COLO829 (cell line): ENCODE data around the gene PTPRH.
A peak's percentile ranks its signal among the peaks of the same experiment; 100 is the strongest.
"Not testable (repeated sequence)": the region's sequence is repeated elsewhere in the genome, so short reads cannot be mapped to it uniquely, and the experiment has no call there.

ENCODE experiments used
- DNase-seq: peaks from one replicate; pipeline ENCODE4 v3.0.0; 2012; ENCODE audit warnings: low spot score

The PTPRH gene

GRCh38 chr19:55226788-55227187 is 17.5 kb upstream of the PTPRH start:
- DNase-seq = no peak

- no peak for DNase-seq
Observed at GRCh38 chr19:55226273-55226672, 17.0 kb upstream of the PTPRH start.

- DNase-seq = no peak
Observed at GRCh38 chr19:55225415-55225958, 16.2 kb upstream of the PTPRH start.

GRCh38 chr19:55224679-55225414 is 15.5 kb upstream of the PTPRH start:
- DNase-seq = not testable (repeated sequence)

GRCh38 chr19:55224038-55224665 is 14.9 kb upstream of the PTPRH start:
- no peak for DNase-seq

GRCh38 chr19:55223291-55224037 is 14.2 kb upstream of the PTPRH start:
- no peak for DNase-seq

GRCh38 chr19:55220525-55220924 is 11.2 kb upstream of the PTPRH start:
- no peak for DNase-seq

DNA sequence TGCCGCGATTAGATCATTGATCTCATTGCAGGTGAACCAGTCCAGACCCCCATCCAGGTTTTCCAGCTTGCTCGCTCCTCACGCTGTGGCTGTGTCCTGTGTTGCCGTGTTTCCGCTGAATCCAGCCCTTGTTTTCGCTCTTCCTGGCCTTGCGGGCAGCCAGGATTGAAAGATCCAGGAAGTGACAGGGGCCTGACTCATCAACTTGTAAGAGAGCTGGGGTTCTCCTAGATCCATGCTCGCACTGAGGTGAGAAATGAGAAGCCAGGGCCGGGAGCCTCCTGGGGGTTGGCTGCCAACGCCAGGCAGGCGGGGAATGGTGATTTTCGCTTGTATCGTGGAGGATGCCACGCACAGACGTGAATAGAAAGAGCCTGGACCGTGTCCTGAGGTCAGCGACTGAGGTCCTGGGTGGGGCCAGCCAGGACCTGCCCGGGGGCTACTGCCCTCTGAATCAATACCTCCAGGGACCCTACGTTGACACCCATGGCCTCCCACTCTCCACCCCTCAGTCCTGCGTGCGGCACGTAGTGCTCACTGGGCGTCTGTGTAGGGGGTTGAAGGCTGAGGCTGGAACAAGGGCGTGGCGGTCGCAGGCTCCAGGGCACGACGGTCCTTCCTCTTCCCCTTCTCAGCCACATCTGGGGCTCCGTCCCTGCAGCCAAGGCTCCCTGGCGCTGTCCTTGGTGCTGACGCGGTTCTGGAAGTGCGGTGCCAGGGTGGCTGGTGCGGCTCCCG is 7.3 kb upstream of the PTPRH start:
- DNase-seq = peak; percentile 97

GRCh38 chr19:55213547-55213946 is 4.2 kb upstream of the PTPRH start:
- DNase-seq = no peak

- DNase-seq = no peak
Observed at GRCh38 chr19:55212447-55212846, 3.1 kb upstream of the PTPRH start.

GRCh38 chr19:55209693-55210472 is 582 bp upstream of the PTPRH start:
- peak; percentile 67 for DNase-seq

GRCh38 chr19:55206664-55207500 is 2.4 kb downstream of the PTPRH start:
- DNase-seq = peak; percentile 96

DNA sequence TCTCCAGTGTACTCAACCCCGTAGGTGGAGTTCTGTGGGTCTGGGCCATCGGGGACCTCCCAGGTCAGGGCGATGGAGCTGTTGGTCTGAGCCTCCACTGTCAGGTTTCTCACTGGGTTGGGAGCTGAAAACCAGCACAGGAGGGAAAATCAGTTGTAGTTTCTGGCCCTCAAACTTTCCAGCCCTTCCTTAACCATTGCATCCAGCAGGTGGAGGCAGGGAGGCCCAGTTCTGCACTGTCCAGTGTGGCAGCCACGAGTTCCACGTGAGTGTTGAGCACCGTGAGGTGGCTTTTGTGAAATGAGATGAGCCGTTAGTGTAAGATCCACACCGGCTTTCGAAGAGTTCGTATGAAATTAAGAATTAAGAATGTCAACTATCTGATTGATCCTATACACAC is 7.1 kb downstream of the PTPRH start:
- DNase-seq = not testable (repeated sequence)

DNA sequence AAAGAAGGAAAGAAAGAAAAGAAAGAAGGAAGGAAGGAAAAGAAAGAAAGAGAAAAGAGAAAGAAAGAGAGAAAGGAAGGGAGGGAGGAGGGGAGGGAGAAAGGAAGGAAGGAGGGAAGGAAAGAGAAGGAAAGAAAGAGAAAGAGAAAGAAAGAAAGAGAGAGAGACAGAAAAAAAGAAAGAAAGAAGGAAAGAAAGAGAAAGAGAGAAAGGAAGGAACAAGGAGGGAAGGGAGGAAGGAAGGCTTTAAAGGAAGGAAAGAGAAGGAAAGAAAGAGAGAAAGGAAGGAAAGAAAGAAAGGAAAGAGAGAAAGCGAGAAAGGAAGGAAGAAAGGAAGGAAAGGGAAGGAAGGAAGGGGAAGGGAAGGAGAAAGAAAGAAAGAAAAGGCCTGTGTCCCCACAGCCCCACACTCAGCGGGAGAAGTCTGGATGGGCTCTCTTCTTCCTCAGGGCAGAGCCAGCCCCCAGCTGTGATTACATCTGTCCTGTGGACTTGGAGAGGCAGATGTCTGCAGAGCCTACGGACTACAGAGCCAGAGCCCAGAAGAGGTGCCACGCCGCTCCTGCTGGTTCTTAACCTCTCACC is 9.6 kb downstream of the PTPRH start:
- no peak for DNase-seq

GRCh38 chr19:55198651-55199050 is 10.7 kb downstream of the PTPRH start:
- no peak for DNase-seq

GRCh38 chr19:55197528-55197927 is 11.8 kb downstream of the PTPRH start:
- no peak for DNase-seq

- no peak for DNase-seq
Observed at GRCh38 chr19:55196803-55197202, 12.5 kb downstream of the PTPRH start.

DNA sequence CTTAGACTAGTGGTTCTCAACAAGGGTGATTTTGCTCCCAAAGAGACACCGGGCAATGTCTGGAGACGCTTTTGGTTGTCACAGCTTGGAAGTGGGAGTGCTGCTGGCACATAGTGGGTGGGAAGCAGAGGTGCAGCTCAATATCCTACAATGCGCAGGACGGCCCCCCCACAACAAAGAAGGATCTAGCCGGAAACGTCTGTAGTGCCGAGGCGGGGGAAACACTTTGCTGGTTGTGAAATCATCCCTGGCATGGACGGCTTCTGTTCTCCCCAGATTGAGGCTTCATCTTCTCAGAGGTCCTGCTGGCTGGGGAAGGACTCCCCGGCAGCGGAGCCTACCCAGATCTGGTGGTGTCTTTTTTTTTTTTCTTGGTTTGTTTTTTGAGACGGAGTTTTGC is 15.8 kb downstream of the PTPRH start:
- no peak for DNase-seq

DNA sequence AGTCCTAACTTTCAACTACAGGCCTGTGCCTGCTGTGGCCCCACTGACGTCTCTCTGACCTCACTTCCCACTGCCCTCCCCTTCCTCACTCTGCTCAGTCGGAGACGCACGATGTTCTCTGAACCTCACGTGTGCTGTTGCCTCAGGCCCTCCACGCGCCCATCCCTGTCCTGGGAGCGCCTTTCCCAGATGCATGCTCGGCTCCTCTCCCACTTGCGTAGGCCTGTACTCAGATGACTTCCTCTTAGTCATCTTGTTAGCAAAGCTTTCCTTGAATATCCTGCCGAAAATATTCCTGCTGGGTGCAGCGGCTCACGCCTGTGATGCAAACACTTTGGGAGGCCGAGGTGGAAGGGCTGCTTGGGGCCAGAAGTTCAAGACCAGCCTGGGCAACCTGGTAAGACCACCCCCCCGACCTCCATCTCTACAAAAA is 19.9 kb downstream of the PTPRH start:
- DNase-seq = peak; percentile 99

DNA sequence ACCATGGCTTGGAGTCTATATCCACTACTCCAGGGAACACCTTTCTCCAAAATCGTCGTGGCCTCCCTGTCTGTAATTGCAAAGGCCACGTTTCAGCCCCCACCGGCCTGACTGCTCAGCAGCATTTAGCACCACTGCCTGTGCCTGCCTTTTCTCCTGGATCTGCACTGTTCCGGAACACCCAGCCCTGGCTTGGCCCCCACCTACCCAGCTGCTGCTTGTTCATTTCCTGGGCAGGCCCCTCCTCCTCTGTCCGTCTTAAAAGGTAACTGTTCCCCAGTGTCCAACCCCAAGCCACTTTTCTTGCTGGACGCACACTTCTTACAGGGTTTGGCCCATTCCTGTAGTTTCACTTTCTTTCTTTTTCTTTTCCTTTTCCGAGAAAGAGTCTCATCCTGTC is 20.7 kb downstream of the PTPRH start:
- no peak for DNase-seq
